Measurements from ENCODE around the gene FXR2.
"Not testable (repeated sequence)": the region's sequence is repeated elsewhere in the genome, so short reads cannot be mapped to it uniquely, and the experiment has no call there.

FXR2 gene

DNA sequence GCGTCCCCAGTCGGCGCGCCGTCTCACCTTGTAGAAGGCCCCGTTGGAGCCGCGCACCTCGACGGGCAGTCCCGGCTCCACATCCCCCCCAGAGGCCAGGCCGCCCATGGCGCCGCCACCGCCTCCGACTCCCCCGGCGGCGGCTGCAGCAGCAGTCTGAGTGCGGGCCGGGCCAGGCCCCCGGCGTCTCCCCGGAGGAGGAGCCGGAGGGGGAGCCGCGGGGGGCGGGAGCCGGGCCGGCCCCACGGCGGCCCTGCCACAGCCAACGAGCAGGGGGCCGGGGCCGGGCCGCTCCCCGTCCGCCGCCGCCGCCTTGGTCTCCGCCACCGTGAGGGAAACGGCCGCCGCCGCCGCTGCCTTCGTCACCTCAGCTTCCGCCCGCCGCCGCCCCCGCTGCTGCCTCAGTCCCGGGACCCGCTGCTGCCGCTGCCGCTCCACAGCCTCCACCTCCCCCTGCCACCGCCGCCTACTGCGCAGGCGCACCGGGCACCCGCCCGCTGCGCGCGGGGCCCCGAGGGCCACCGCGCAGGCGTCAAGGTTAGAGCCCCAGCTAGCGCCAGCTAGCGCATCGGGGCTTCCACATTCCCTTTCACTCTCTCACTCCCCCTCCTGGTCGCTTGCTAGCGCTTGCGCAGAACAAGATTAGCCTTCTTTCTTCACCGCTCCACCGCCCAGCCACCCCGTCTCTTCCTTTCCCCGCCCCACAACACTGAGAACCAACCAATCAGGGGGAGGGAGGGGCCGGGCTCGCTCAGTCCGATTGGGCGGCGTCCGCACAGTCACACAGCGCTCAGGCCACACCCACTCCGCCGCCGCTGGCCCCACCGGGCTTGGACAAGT is at the start of gene FXR2:
TSS of gene FXR2 (minus strand) at position 473 of the 840 bp plus-strand sequence. CDS start at position 108, 365 bp downstream.
- H3K4me3 Mint-ChIP-seq = peak within 1 kb of the TSS; percentile 92
- H3K9me3 Mint-ChIP-seq = no peaks in the 10 kb centered on the region
- no peaks in the 10 kb centered on the region for H3K27me3 Mint-ChIP-seq
- H3K36me3 Mint-ChIP-seq (ENCODE audit: low read depth) = peaks cover 37% of the 10 kb centered on the region
- intact Hi-C loops (cut with micrococcal nuclease) = loop anchor here (1.0 kb wide), 1 partner anchor 13 kb away; the partner anchor contains the start of gene SAT2
- H3K27ac Mint-ChIP-seq = peak within 1 kb of the TSS; percentile 80
- H3K4me1 Mint-ChIP-seq (ENCODE audit: low read depth) = peaks cover 47% of the 10 kb centered on the region

DNA sequence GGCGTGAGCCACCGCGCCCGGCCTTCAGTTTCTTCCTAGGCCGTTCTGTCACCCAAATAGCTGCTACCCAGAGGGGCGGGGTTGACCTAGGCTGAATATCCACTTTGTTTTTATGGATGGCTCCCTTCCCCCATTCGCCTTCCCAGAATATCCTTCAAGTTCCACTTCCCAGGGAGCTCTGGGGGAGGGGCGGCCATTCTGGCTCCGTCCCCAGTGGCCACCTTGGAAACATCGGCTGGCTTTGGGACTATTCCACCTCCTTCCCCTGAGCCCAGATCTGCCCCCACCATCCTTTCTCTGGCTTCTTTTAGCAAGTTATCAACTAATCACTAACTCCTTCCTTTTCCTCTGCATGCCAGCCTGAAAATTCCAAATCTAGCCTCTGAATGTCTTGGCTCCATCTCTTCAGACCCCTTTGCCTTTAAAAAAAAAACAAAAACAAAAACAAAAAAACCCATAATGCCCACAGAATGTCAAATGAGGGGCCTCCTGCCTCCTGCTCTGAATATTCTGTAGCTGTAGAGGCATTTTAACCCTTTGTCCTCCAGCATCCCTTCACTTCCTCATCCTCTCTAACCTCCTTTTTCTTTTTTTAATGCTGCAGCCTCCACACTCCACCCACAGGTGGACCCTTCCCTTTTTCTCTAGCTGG is 42.4 kb upstream of the FXR2 start:
- H3K4me1 Mint-ChIP-seq (ENCODE audit: low read depth) = peaks cover 22% of the 10 kb centered on the region
- H3K4me3 Mint-ChIP-seq = no peak overlapping the region
- peaks cover 40% of the 10 kb centered on the region for H3K27me3 Mint-ChIP-seq
- no peaks in the 10 kb centered on the region for H3K36me3 Mint-ChIP-seq (ENCODE audit: low read depth)
- H3K27ac Mint-ChIP-seq = no peak overlapping the region
- no peaks in the 10 kb centered on the region for H3K9me3 Mint-ChIP-seq
- intact Hi-C loops (cut with micrococcal nuclease) = no loop called here

DNA sequence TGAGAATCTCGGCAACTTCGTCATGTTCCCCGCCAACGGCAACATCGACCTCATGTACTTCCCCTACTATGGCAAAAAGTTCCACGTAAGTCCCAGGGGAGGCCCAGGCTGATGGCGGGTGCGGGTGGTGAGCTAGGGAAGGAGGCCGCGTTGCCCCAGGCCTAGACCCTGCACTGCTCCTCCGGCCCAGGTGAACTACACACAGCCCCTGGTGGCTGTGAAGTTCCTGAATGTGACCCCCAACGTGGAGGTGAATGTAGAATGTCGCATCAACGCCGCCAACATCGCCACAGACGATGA is 40.8 kb upstream of the FXR2 start:
- H3K36me3 Mint-ChIP-seq (ENCODE audit: low read depth) = no peaks in the 10 kb centered on the region
- H3K9me3 Mint-ChIP-seq = no peaks in the 10 kb centered on the region
- peaks cover 52% of the 10 kb centered on the region for H3K27me3 Mint-ChIP-seq
- H3K27ac Mint-ChIP-seq = peak overlapping the region; percentile 16
- intact Hi-C loops (cut with micrococcal nuclease) = no loop called here
- peaks cover 32% of the 10 kb centered on the region for H3K4me1 Mint-ChIP-seq (ENCODE audit: low read depth)
- H3K4me3 Mint-ChIP-seq = no peak overlapping the region

DNA sequence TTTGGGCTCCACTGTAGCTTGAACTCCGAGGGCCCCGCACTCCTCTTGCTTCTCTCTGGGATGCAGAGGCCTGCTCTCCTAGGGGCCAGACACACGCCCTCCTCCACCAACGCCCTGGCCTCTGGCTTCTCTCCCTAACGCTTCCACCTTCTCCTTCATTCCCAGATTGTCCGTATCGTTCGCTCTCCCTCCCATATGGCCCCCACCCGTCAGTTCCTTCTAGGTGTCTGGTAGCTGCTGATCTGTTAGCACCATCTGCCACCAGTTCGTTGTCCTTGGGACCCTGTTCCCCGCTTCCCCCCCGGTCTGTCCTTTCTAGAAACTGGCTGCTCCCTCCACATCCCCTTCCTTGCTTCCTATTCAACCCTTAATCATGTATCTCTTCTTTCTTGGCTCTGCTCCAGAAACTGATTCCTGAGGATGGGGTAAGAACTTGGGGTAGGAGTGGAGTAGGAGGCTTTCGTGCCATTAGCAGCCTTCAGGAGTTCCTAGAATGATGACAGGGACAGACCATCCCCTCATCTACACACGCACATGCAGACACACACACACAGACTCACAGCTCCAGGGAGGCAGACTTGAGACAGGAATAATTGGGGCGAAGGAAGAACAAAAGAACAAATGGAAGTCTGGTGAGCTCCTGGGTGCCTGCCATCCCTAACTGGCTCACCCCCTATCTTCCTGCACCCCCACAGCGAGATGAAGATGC is 40.3 kb upstream of the FXR2 start:
- no peaks in the 10 kb centered on the region for H3K9me3 Mint-ChIP-seq
- no peak overlapping the region for H3K4me3 Mint-ChIP-seq
- intact Hi-C loops (cut with micrococcal nuclease) = no loop called here
- H3K27me3 Mint-ChIP-seq = peaks cover 57% of the 10 kb centered on the region
- peak overlapping the region; percentile 16 for H3K27ac Mint-ChIP-seq
- H3K36me3 Mint-ChIP-seq (ENCODE audit: low read depth) = no peaks in the 10 kb centered on the region
- peaks cover 37% of the 10 kb centered on the region for H3K4me1 Mint-ChIP-seq (ENCODE audit: low read depth)

DNA sequence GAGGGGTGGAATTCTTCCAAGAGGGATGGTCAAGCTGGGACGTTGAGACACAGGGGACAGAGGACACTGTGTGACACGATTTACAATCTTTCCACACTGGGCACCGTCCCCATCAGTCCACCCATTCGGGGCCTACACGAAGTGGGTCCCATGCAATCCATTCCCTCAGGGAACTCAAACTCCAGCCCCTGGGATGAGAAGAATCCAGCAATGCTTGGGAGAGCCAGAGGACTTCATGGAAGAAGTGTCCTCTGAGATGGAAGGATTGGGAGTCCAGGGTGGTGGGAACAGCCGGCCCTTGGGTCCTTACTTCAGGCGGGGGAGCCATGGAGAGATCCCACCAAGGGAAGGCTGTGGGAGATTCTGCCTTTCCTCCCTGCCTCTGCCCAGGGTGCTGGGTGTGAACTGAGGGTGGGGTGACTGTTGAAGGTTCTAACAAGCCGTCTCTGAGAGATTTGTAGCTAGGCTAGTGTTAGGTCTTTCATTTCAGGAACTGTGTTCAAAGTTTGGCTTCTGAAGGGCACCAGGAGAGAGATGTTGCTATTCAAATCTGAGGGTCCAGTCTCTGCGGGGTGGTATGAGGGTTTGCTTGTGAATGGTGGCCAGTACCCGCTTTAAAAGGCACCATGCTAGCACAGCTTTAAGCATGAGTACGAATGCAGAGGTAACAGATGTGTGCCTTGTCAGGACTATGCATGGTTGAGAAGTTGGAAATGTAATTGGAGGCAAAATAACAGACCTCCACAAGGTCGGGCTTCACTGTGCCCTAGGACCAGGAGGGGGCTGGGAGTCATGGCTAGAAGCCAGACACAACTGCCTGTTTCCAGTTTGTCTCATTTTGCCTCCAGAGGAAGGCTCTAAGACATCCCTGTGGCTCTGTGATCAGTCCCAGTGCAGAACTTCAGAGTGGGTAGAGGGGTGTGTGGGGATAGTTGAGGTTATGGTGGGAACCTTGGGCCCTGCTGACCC is 38.0 kb upstream of the FXR2 start:
- intact Hi-C loops (cut with micrococcal nuclease) = no loop called here
- Mint-ChIP-seq H3K27ac (no peak overlapping the region), H3K9me3 (no peaks in the 10 kb centered on the region), H3K4me1 (ENCODE audit: low read depth) (peaks cover 40% of the 10 kb centered on the region), H3K27me3 (peaks cover 70% of the 10 kb centered on the region), H3K4me3 (no peak overlapping the region), H3K36me3 (ENCODE audit: low read depth) (no peaks in the 10 kb centered on the region)

DNA sequence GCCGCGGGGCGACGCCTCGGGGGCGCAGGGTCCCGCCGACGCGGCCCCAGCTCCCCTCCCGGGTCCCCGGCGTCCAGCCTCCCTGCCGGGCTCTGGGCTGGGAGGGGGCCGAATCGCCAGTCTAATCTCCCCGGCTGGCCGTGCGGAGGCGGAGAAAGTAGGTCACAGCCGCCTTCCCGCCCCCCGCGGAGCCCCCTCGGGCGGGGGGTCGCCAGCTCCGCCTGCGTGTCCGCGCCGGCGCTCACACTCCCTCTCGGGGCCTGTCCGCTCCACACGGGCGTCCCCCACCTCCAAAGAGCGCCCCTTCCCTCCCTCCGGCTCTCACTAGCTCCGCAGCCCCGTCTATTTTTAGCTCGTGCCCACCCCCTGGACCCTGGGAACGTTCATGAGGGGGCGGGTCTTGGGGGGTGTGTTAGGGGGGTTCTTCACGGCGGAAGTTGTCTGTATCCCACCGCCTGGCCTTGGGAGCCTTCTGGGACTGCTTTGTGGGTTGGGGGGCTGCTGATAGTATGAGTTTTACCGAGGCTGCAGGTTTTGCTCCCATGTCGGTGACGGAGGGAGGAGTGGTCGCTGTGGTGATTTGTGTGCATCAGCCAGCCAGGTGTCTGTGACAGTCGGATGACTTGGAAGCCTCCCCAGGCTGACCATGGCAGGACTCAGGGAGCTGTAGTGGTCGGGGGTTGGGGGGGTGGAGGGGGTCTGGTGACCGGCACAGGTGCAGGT is 37.1 kb upstream of the FXR2 start:
- no peak overlapping the region for H3K27ac Mint-ChIP-seq
- H3K36me3 Mint-ChIP-seq (ENCODE audit: low read depth) = no peaks in the 10 kb centered on the region
- peaks cover 35% of the 10 kb centered on the region for H3K4me1 Mint-ChIP-seq (ENCODE audit: low read depth)
- H3K27me3 Mint-ChIP-seq = peaks cover 70% of the 10 kb centered on the region
- intact Hi-C loops (cut with micrococcal nuclease) = no loop called here
- H3K4me3 Mint-ChIP-seq = peak overlapping the region; percentile 30
- no peaks in the 10 kb centered on the region for H3K9me3 Mint-ChIP-seq

DNA sequence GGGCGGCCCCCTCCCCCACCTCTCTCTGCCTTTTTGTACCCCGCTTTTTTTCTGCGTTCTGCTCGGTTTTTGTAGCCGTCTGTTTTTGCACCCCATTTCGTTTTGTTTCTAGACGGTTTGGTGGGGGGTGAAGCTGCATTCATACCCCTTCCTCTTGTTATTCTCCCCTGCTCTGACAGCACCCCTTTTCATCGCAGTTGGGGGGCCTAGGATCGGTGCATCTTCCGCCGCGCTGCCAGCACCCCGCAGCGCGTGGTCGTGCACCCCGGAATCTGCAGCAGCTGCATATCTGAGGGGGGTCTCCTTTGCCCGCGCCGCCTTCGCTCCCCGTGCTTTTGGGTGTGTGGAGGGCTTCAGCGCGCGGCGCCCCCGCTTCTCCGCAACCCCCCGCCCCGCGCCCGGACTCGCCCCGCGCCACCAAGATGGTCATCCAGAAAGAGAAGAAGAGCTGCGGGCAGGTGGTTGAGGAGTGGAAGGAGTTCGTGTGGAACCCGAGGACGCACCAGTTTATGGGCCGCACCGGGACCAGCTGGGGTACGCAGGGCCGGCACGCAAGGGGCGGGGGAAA is 36.5 kb upstream of the FXR2 start:
- Mint-ChIP-seq H3K27me3 (peaks cover 67% of the 10 kb centered on the region), H3K9me3 (no peaks in the 10 kb centered on the region), H3K4me1 (ENCODE audit: low read depth) (peaks cover 41% of the 10 kb centered on the region), H3K36me3 (ENCODE audit: low read depth) (no peaks in the 10 kb centered on the region), H3K4me3 (peak overlapping the region; percentile 80), H3K27ac (no peak overlapping the region)
- intact Hi-C loops (cut with micrococcal nuclease) = no loop called here

DNA sequence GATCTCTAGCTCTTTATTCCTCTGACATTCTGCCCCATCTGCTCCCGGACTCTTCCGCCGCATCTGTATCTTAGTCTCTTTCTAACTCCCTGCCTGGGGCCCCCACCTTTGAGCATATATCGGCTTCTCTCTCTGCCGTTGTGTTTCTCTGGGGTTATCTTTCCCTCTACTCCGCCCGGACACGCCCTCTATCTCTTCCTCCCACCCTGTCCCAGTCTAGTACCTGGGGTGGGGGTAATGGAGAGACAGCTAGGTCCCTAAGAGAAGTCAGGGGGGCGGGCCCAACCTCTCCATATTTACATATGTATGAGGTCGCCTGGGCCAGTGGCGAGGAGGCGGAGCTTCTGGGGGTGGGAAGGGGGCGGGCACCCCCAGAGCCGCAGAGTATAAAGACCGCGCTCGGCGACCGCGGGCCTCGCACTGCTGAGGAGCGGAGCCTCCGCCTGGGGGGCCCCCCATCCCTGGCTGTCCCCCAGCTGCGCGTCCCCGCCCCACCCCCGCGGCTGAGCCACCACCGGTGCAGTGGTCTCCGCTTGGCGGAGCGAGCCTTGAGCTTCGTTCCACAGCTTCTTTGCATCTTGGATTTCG is 35.9 kb upstream of the FXR2 start, which contains the start of gene ATP1B2:
TSS of gene ATP1B2 (plus strand) at position 418 of the 588 bp plus-strand sequence. CDS start 593 bp downstream, outside the sequence.
- intact Hi-C loops (cut with micrococcal nuclease) = no loop called here
- Mint-ChIP-seq H3K27ac (no peak within 1 kb of the TSS), H3K4me1 (ENCODE audit: low read depth) (peaks cover 44% of the 10 kb centered on the region), H3K9me3 (no peaks in the 10 kb centered on the region), H3K27me3 (peaks cover 66% of the 10 kb centered on the region), H3K36me3 (ENCODE audit: low read depth) (no peaks in the 10 kb centered on the region), H3K4me3 (peak within 1 kb of the TSS; percentile 80)

DNA sequence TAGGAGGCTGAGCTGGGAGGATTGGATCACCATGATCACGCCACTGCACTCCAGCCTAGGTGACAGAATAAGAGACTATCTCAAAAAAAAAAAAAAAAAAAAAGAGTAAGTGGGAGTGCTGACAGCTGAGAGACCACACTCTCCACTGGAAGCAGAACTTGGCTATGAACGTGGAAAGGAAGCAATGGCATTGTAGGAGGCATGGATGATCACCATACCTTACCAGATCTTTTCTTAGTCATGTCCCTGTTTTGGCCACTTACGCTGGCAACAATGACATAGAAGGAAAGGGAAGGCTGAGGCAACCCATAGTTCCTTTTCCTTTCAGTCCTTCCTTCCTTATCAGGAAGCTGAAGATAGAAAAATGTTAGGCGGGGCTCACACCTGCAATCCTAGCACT is 32.3 kb upstream of the FXR2 start:
- H3K4me3 Mint-ChIP-seq = no peak overlapping the region
- intact Hi-C loops (cut with micrococcal nuclease) = no loop called here
- peak overlapping the region; percentile 15 for H3K27ac Mint-ChIP-seq
- H3K36me3 Mint-ChIP-seq (ENCODE audit: low read depth) = no peaks in the 10 kb centered on the region
- H3K4me1 Mint-ChIP-seq (ENCODE audit: low read depth) = peaks cover 47% of the 10 kb centered on the region
- H3K27me3 Mint-ChIP-seq = peaks cover 33% of the 10 kb centered on the region
- no peaks in the 10 kb centered on the region for H3K9me3 Mint-ChIP-seq

DNA sequence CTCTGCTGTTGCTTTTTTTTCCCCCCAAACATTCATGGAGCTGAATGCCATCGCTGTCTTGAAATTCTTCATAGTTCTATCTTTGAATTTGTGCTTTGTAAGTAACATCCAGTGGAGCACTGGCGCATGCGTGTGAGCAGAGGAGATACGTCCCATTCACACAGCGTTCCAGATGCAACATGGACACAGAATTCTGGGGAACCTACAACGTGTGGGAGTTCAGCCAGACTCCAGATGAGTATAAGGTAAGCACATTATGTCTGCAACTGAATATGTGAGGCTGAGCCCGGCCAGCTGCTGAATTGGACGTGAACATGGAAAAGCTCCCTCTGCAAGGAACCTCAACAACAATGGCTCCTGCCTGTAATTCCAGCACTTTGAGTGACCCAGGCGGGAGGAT is 31.8 kb upstream of the FXR2 start:
- peak overlapping the region; percentile 15 for H3K27ac Mint-ChIP-seq
- H3K4me3 Mint-ChIP-seq = no peak overlapping the region
- no peaks in the 10 kb centered on the region for H3K36me3 Mint-ChIP-seq (ENCODE audit: low read depth)
- peaks cover 29% of the 10 kb centered on the region for H3K27me3 Mint-ChIP-seq
- intact Hi-C loops (cut with micrococcal nuclease) = no loop called here
- H3K9me3 Mint-ChIP-seq = no peaks in the 10 kb centered on the region
- peaks cover 51% of the 10 kb centered on the region for H3K4me1 Mint-ChIP-seq (ENCODE audit: low read depth)

DNA sequence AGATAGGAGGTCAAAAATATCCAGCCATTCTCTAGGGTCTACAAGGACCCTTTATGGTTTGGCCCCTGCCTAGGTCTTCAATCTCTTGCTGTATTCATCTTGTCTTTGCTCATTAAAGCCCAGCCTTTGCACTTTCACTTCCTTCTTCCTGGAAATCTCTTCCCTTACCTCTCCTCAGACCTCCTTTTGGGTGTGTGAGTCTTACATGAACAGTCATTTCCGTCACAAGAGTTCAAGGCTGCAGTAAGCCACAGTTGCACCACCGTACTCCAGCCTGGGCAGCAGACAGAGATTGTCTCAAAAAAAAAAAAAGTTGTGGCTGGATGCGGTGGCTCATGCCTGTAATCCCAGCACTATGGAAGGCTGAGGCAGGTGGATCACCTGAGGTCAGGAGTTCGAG is 30.1 kb upstream of the FXR2 start:
- Mint-ChIP-seq H3K27ac (peak overlapping the region; percentile 48), H3K36me3 (ENCODE audit: low read depth) (no peaks in the 10 kb centered on the region), H3K9me3 (no peaks in the 10 kb centered on the region), H3K4me1 (ENCODE audit: low read depth) (peaks cover 34% of the 10 kb centered on the region), H3K4me3 (peak overlapping the region; percentile 4), H3K27me3 (peaks cover 17% of the 10 kb centered on the region)
- intact Hi-C loops (cut with micrococcal nuclease) = no loop called here

DNA sequence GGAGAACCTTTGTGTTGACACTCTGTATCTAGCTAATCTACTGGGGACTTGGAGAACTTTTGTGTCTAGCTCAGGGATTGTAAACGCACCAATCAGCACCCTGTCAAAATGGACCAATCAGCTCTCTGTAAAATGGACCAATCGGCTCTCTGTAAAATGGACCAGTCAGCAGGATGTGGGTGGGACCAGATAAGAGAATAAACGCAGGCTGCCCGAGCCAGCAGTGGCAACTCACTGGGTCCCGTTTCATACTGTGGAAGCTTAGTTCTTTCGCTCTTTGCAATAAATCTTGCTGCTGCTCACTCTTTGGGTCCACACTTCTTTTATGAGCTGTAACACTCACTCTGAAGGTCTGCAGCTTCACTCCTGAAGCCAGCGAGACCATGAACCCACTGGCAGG is 26.9 kb upstream of the FXR2 start:
- H3K36me3 Mint-ChIP-seq (ENCODE audit: low read depth); H3K9me3 Mint-ChIP-seq; H3K4me3 Mint-ChIP-seq; H3K27ac Mint-ChIP-seq; intact Hi-C loops (cut with micrococcal nuclease); H3K27me3 Mint-ChIP-seq: not testable (repeated sequence)
- H3K4me1 Mint-ChIP-seq (ENCODE audit: low read depth) = peaks cover 28% of the 10 kb centered on the region
